HG03457 (cell line): ENCODE measurements around the gene PLPP7.
"Not testable (repeated sequence)": the region's sequence is repeated elsewhere in the genome, so short reads cannot be mapped to it uniquely, and the experiment has no call there.

Source experiments
- ATAC-seq: cut with Tn5 transposase; IDR thresholded peaks from one replicate; pipeline ENCODE4 v1.9.1; 2021; ENCODE audit warnings: moderate number of reproducible peaks; ENCODE audit not compliant: unreplicated experiment

PLPP7 gene

DNA sequence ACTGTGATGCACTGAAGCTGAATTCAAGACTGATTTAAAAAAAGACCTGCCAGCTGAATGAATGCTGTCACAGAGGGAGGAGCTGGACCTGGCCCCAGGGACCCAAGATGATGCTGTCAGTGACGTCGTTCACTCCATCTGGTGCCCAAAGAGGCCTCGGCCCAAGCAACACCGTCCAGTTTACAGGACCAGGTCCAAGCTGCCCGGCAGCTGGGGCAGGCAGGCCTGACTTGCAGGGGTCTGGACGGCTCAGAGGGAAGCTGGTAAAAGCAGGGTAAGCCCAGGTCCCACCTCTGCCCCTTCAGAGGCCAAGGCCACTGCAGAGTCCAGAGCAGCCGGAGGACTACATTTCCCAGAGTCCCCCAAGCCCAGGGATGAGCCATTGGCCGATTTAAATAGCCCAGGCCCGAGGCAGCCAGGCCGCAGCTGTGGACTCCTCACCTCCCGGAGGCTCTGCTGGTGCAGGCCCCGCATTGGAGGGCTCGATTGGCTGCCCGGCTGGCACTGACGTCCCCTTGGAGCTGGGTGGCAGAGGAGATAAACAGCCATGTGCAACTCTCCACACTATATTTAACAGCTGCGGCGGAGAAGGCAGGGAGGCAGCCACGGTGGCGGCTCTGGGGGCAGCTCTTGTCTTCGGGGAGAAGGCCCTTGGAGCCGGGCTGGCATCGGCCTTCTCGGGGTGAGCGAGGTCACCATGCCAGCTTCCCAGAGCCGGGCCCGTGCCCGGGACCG, at the start of gene PLPP7:
PLPP7 (plus strand) TSS at position 423 of the 735 bp plus-strand sequence; CDS start at position 698, 275 bp downstream.
- ATAC-seq, result no peak

DNA sequence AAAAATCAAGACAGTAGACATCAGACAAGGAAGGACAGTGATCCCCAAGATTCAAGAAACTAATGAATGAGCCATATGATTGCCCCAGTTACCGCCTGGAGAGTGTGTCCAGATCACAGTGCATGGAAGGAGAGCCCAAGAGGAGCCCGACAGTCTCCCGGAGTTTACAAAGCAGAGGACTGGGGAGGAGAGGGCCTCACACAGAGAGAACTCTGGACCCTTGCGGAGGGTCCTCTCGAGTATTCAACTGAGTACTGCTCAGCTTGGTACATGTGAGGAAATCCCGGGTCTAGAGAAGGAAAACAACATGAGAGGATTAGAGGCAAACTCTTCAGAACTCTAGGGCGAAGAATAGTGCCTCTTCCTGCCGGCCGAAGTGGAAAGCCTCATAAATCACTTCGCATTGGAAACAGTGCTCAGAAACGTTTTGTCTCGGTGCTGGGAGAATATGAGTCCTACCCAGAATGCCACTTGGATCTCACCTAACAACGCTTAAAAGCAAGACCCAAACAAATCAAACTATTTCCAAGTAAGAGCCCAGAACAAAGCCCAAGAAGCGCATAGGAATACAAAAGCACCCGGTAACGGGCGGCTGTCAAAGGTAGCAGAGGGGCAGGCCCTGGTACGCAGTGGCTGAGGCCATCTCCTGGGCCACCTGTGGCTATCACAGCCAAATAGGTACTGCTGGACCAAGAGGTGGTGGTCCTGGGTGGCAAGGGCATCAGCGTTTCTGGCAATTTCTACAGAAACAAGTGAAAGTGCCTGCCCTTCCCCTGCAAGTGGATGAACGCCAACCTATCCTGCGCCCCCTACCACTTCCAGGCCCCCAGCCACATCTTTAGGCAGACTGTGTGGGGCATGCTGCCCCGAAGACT, 49.2 kb upstream of the PLPP7 start:
- no peak for ATAC-seq

DNA sequence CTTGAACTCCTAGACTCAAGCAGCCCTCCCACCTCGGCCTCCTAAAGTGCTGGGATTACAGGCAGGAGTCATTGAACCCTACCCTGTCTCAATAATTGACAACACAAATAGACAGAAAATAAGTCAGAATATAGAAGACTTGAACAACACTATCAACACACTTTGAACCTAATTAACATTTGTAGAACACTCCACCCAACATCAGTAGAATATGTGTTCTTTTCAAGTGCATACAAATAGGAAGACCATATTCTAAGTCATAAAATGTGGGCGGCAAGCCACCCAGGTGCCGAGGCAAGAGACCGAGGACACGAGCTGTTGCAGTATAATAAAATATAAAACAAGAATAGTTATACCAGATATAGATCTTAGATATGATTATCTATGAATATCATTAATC, 45.2 kb upstream of the PLPP7 start:
- ATAC-seq, result not testable (repeated sequence)

DNA sequence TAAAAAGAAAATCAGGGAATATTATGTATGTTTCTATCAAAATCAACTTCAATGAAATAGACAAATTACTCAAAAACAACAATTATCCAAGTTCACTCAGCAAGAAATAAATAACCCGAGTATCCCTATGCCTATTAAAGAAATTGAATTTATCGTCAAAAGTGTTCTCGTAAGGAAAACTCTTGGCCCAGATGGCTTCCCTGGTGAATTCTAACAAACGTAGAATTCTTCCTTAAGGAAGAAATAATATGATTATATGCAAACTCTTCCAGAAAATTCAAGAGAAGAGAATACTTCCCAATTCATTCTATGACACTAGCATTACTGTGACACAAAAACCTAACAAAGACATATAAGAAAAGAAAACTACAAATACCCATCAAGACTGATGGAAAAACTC, 42.9 kb upstream of the PLPP7 start:
- ATAC-seq, result no peak

DNA sequence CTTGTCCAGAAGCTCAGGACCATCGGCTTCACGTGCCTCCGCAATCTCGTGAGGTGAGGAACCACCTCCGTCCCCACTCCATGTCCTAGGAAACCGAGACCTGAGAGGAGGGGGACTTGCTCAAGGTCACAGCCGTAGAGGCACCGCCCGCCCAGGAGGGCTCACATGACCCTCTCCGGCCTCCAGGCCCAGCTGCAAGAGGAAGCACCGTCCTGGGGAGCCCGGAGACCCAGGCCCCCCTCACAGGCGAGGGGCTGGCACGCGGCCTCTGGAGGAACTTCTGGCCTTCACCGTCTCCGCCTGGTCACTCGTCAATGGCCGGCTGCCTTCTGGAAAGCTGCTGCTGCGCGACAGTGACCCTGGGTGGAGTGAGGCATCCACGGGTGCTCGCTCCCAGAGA, 37.4 kb upstream of the PLPP7 start:
- no peak for ATAC-seq

DNA sequence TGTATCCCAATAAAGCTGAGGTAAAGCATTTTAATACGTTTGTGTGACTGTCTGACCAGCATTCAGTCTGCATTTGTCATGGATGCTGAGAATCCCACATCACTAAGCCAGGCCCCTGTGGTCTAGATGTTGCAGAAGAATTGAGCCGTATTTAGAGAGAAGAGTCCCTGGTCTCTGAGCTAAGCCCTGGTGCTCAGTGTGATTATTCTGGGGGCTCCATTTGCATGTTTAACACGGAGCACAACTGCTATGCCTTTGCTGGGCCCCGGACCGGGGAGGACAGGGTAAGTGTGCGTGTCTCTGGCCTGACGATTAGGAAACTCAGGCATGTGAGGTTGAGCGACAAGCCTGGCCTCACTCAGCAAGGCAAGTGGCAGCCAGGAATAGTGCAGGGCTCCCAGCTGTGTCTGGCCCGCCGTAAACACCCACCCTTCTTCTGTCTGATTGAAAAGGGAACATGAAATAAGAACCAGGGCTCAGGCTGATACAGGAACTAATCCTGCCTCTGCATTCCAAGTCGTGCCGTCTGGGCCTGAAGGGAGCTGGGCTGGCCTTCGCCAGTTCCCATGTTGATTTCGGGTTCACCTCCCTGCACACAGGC, 35.5 kb upstream of the PLPP7 start:
- no peak for ATAC-seq

DNA sequence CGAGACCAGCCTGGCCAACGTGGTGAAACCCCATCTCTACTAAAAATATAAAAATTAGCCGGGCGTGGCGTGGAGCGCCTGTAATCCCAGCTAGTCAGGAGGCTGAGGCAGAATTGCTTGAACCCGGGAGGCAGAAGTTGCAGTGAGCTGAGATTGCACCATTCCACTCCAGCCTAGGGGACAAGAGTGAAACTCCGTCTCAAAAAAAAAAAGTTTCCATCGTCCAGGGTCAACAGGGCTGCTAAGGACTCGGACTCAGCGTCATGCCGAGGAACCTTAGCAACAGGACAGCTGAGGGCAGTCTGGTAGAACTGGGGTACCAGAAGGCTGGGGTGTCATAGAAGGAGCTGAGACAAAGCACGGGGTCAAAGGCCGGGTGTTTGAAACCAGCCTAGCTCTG, 34.9 kb upstream of the PLPP7 start:
- no peak for ATAC-seq

DNA sequence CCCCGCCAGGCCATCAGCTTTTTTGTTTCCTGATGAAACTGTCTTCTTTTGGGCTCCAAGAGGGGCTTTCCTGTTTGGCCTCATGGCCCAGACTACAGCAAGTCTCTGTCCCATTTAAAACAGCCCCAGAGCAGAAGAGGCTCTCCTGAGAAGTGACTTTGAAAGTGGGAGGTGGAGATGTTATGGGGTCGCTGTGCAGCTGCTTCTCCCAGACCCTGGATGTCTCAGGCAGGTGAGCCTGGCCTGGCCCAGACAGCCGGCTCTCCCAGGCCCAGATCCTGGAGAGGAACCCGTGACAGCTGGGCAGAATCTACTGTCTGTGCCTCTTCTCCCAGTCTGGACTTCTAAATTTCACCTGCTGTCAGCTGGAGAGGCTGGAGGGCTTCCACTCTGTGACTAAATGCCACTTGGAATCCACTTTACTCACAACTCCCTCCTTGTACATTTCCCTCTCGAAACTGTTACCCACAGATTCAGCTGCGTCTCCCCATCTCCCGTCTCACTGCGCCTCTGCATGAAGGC, 33.8 kb upstream of the PLPP7 start:
- ATAC-seq, result no peak

DNA sequence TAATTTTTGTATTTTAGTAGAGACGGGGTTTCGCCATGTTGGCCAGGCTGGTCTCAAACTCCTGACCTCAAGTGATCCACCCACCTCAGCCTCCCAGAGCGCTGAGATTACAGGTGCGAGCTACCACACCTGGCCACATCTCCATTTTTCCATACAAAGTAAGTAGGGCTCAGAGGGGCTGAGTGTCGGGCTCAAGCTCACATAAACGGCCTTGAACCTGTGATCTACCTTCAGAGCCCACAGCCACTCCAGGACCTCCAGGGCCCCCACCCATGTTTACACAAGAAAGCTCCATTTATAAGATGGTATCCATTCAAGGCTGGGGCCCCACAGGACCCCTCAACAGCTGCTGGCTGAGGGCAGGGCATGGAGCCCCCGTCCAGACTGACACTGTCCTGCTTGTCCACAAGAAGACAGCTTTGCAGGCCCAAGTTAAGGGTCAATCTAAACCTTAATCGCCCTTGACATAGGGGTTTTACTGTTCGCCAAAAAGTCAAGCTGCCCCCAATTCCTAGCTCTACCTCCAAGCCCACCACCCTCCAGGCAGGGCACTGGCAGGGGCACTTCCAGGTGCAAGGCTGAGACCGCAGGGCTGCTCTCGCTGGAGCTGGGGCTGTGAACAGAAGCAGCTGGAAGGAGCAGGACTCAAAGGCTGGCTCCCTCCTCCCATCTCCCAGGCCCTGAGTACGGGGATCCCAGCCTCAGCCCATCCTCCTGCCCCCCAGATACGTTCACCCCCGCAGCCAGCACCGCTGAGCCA, 32.1 kb upstream of the PLPP7 start:
- ATAC-seq, result no peak

DNA sequence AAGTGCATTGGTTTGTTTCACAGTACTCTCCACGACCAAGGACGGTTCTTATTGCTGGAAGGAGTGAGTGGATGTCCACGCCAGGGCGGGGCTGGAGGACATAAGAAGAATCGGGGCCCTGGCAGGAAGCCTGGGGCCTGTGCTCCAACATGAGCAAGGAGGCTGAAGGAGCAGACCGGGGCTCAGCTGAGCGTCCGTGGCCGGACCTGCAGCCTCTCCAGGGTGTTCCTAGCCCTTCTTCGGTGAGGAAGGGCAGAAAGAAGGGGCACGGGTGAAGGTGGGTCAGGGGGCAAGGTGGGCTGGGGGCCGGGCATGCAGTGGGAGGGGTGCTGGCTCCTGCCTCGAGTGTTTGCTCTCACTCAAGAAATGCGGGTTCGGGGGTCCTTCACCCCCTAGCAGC, 31.3 kb upstream of the PLPP7 start:
- no peak for ATAC-seq

DNA sequence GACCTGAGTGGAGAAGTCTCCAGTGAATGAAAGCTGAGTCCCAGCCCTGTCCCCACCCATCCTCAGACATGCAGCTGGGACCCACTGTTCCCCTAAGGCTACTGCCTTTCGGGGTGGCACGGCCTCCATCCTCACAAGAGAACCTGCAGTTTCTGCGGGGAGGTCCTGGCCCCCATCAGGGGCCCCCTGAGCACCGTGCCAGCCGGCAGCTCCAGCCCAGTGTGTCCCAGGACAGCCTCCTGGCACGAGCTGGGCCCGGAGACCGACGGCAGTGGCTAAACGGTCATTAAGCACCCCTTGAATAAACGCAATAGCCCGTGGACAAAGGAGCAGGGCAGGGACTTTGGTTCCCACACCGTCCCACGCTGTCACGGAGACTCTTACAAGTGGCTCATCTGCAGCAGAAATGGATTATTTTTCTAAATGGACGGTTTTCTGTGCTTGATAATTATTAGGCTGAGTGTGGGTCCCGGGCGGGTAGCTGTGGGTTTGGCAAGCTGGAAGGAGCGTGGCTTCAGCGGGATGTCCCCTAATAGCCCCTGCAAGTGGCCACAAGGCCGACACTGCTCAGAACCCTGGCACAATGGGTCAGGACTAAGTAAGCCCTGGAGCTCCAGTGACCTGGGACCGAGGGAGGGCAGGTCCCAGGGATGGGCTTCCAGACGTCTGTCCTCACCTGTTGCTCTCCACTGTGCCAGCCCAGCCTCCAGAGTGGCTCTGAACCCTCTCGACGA, 30.7 kb upstream of the PLPP7 start:
- no peak for ATAC-seq

DNA sequence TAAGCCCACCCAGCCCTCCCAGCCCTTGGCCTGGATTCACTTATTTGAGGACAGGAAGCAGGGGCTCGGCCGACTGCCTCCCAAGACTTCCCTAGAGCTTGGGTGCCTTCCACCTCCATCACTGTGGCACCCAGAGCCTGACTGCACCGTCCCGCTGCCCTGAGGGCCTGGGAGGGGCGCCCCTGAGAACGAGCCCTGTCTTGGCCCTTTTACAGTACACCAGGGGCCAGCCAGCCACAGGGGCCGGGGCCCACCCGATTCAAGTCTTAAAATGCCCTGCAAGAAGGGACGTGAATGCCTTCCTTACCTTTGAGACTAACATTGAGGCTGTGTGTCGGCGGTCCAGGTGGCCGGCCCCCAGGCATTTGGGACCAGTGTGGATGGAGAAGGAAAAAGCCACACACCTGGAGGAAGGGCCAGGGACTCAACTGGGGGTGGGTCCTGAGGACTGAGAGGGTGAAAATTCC, 30.1 kb upstream of the PLPP7 start:
- no peak for ATAC-seq

DNA sequence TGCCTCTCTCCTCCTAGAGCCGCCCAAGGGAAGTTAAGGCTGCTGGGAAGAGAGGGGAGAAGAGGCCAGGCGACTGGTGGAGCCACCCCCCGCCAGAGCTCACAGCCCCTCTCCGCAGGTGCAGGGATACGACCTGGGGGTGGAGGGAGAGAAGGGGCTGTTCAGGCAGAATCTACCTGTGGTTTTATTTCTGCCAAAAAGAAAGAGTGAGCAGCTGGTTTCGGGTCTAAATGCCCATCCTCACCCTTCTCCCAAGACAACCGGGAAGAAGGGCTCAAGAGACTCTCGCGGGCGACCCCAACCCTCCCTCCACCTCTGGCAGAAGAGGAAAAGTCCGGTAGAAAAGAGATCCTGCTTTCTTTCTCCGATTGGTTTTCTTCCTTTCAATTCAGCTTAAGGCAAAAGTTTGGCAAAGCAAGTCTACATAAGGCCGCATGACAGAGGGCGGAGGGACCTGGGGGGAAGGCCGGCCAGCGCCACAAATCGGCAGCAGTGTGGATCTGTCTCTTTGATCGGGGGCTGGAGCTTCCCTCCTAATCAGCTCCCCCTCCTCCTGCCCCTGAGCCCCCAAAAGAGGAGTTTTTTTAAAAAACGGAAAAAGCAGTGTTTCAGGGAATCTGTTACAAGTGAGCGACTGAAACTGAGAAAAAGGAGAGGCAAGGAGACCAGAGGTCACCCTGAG, 29.5 kb upstream of the PLPP7 start:
- ATAC-seq, result no peak

DNA sequence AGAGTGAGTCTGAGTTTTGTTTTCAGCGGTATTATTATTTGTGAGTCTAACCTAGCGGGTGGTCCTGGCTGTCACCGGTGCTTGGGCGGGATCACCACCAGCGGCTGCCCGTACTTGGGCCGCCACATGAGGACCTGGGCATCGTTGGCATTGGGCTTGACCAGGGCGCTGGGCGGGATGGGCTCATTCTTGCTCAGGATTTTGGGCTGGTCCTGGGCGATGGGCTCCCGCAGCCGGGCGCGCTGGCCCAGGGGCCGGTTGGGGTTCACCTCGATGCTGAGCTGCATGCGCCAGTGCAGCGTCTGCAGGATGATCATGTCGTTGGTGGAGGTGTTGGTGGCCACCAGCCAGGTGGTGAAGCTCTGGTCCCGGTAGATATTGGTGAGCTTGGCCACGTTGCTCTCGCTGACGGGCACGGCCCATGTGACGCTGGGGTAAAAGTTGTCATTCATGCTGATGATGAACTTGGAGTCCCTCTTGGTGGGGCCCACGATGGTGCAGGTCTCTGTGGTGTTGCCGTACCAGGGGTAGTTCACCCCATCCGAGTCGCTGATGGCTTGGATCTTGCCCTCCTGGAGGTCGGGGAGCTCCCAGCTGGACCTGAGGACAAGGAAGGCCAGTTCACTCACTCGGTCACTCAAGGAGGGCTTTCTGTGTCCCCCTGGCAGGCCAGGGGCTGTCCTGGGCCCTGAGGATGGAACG, 28.6 kb upstream of the PLPP7 start:
- ATAC-seq, result no peak

DNA sequence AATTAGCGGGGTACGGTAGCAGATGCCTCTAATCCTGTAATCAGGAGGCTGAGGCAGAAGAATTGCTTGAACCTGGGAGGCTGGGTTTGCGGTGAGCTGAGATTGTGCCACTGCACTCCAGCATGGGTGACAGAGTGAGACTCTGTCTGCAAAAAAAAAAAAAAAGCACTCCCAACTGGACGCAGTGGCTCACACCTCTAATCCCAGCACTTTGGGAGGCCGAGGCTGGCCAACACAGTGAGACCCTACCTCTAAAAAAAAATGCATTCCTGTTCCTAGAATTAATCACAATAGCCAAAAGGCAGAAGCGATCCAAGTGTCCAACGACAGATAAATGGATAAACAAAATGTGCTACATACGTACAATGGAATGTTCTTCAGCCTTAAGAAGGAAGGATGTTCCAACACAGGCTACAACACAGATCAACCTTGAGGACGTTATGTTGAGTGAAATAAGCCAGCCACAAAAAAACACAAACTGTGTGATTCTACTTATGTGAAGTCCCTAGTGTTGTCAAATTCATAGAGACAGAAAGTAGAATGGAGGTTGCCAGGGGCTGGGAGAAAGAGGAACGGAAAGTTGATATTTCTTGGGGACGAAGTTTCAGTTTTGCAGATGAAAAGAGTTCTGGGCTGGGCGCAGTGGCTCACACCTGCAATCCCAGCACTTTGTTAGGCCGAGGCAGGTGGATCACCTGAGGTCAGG, 27.0 kb upstream of the PLPP7 start:
- ATAC-seq, result no peak

DNA sequence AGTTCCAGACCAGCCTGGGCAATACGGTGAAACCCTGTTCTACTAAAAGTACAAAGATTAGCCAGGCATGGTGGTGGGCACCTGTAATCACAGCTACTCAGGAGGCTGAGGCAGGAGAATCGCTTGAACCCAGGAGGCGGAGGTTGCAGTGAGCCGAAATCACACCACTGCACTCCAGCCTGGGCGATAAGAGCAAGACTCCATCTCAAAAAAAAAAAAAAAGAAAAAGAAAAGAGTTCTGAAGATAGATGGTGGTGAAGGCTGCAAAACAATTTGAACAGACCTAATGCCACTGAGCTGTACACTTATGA, 26.5 kb upstream of the PLPP7 start:
- not testable (repeated sequence) for ATAC-seq

DNA sequence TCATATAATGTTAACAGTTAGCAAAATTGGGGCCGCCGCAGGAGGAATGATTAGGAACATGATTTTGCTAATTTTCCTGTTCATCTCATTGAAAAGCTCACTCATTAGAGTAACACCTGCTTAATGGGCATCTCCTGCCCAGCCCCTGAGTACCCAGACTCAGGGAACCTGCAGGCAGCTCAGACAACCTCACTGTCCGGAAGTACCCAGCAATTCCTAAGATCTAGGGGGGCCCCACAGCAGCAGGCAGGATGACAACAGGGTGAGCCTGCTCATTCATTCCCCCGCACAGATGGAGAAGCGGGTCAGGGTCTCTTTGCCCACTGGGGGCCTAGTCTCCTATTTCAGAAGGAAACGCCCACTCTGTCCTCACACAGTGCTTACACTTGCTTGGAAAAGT, 25.8 kb upstream of the PLPP7 start:
- no peak for ATAC-seq

DNA sequence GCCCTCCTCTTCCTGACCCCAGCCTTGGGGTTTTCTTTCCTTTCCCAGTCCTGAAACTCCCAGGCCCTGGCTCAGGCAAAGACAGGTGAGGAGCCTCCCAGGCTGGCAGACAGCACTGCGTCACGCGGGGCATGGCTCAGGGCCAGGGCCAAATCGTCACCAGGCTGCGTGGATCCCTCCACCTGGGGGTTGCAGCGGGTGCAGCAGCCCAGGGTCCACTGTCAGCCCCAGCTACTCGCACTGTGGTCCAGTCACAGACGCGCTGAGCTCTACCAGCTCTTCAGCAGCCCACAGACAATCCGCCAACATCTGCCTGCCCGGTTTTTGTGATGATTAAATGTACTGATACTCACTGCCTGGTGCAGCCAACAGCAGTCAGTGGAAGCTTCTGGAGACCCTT, 25.3 kb upstream of the PLPP7 start:
- no peak for ATAC-seq
